ENCODE results near the gene LRPAP1.
"Not testable (repeated sequence)": the region's sequence is repeated elsewhere in the genome, so short reads cannot be mapped to it uniquely, and the experiment has no call there.

- TF ChIP-seq CTCF (conservative IDR thresholded peaks at IDR 0.05; ENCODE audit: low read depth, low read length); EZH2 (IDR thresholded peaks at IDR 0.05; ENCODE audit: borderline replicate concordance, low read depth, low read length, poor library complexity, severe bottlenecking): not testable (repeated sequence)
Measured at GRCh38 chr4:3574346-3574745, 42.1 kb upstream of the LRPAP1 start.
